Fibroblast of skin of back (primary cell): ENCODE results near the gene PCDHB11. TPM values are rescaled to one million over a fixed set of nuclear protein-coding genes. Genes with fewer than 3 reads are reported as not detected.
"Not testable (repeated sequence)": the region's sequence is repeated elsewhere in the genome, so short reads cannot be mapped to it uniquely, and the experiment has no call there.

Experiments used
- DNase-seq: peaks from one replicate; pipeline ENCODE4 v3.0.0-alpha.2; 2013
- polyA plus RNA-seq, 2 experiments: library from polyadenylated mRNA; unstranded; fragments of 120-200 nt; gene quantifications; one replicate each; pipeline ENCODE4 v1.2.1, GENCODE V29; 2013; ENCODE audit not compliant: insufficient read length in 2 of 2

The PCDHB11 gene
- polyA plus RNA-seq (2013, experiment 1 of 2; ENCODE audit: insufficient read length): 0.23 TPM
- 0.29 TPM for polyA plus RNA-seq (2013, experiment 2 of 2; ENCODE audit: insufficient read length)

GRCh38 chr5:141199359-141200235 lies at the start of gene PCDHB11:
Gene PCDHB11 (plus strand): TSS chr5:141199627. CDS start chr5:141199775, 148 bp downstream.
- no peak for DNase-seq

GRCh38 chr5:141149812-141150211 lies 49.6 kb upstream of the PCDHB11 start, which contains the start of gene PCDHB6:
Gene PCDHB6 (plus strand): TSS chr5:141150057. CDS start chr5:141150258, 201 bp downstream.
- DNase-seq: peak; percentile 6

- DNase-seq: no peak
These were observed 49.0 kb upstream of the PCDHB11 start for GRCh38 chr5:141150224-141150992.

GRCh38 chr5:141150993-141151325 lies 48.5 kb upstream of the PCDHB11 start:
- no peak for DNase-seq

- not testable (repeated sequence) for DNase-seq
These were observed 47.8 kb upstream of the PCDHB11 start for GRCh38 chr5:141151632-141152031.

GRCh38 chr5:141152096-141152495 lies 47.3 kb upstream of the PCDHB11 start:
- DNase-seq: not testable (repeated sequence)

- no peak for DNase-seq
These were observed 43.7 kb upstream of the PCDHB11 start for GRCh38 chr5:141155540-141156374.

- DNase-seq: not testable (repeated sequence)
These were observed 42.1 kb upstream of the PCDHB11 start for GRCh38 chr5:141157356-141157755.

- DNase-seq: not testable (repeated sequence)
These were observed 41.5 kb upstream of the PCDHB11 start for GRCh38 chr5:141157901-141158300.

- peak; percentile 31 for DNase-seq
These were observed 26.8 kb upstream of the PCDHB11 start, which contains the start of gene PCDHB7 for GRCh38 chr5:141172381-141173204. Gene PCDHB7 (plus strand): TSS chr5:141172644. CDS start chr5:141172836, 192 bp downstream.

- not testable (repeated sequence) for DNase-seq
These were observed 24.9 kb upstream of the PCDHB11 start for GRCh38 chr5:141174291-141175104.

- no peak for DNase-seq
These were observed 23.5 kb upstream of the PCDHB11 start for GRCh38 chr5:141175933-141176332.

GRCh38 chr5:141177577-141178191 lies 21.7 kb upstream of the PCDHB11 start, which contains the start of gene PCDHB8:
Gene PCDHB8 (plus strand): TSS chr5:141177790. CDS start chr5:141178035, 245 bp downstream.
- not testable (repeated sequence) for DNase-seq

GRCh38 chr5:141179371-141179770 lies 20.1 kb upstream of the PCDHB11 start:
- not testable (repeated sequence) for DNase-seq

- DNase-seq: not testable (repeated sequence)
These were observed 19.6 kb upstream of the PCDHB11 start for GRCh38 chr5:141179876-141180275.

- no peak for DNase-seq
These were observed 19.1 kb upstream of the PCDHB11 start for GRCh38 chr5:141180313-141180712.

GRCh38 chr5:141182248-141182647 lies 17.2 kb upstream of the PCDHB11 start, which contains the start of gene PCDHB16:
Gene PCDHB16 (plus strand): TSS chr5:141182387. CDS start chr5:141182560, 173 bp downstream.
- peak; percentile 25 for DNase-seq

- DNase-seq: not testable (repeated sequence)
These were observed 15.1 kb upstream of the PCDHB11 start for GRCh38 chr5:141184117-141184855.
